GM15510 (cell line): ENCODE results near the gene PRSS21.

Experiments
- POLR2A ChIP-seq: IDR thresholded peaks from 3 replicates; pipeline ENCODE4 v1.6.1; 2011; ENCODE audit warnings: borderline replicate concordance; ENCODE audit not compliant: insufficient read length; ENCODE audit errors: extremely low read depth

Gene PRSS21

DNA sequence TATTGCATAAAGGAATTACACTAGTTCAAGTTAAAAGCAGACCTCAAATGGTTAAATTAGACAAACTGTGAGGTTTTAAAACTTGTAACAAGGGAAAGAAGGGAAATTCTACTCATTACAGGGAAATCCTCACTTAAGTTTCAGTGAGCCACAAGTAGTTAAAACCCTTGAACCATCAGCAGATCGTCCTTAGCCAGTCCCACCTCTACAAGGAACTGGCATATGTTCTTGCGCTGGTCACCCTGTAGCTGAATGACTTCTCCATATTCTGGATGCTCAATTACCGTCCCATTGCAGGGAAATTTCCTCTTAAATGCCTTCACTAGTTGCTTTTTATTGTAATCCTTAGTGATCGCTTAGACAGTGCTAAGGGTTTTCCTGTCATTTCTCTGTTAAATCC lies 5.5 kb downstream of the PRSS21 start:
- no peak for TF ChIP-seq POLR2A

DNA sequence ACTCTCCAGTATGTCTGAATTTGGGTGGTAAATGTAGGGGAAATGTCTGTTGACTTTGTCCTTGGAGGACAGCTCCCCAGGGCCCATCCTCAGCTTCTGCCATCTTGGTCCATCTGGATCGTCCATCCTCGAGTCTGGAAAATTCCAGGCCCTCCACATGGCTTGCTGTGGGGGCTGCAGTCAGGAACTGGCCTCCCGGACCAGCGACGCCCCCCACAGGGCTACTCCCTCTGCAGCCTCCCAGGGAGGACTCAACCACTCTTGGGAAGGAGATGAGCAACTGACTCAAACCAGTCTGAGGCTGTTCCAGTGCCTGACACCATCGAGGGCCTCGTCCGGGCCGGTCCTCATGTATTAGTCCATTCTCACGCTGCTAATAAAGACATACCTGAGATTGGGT lies 7.6 kb downstream of the PRSS21 start:
- no peak for TF ChIP-seq POLR2A

DNA sequence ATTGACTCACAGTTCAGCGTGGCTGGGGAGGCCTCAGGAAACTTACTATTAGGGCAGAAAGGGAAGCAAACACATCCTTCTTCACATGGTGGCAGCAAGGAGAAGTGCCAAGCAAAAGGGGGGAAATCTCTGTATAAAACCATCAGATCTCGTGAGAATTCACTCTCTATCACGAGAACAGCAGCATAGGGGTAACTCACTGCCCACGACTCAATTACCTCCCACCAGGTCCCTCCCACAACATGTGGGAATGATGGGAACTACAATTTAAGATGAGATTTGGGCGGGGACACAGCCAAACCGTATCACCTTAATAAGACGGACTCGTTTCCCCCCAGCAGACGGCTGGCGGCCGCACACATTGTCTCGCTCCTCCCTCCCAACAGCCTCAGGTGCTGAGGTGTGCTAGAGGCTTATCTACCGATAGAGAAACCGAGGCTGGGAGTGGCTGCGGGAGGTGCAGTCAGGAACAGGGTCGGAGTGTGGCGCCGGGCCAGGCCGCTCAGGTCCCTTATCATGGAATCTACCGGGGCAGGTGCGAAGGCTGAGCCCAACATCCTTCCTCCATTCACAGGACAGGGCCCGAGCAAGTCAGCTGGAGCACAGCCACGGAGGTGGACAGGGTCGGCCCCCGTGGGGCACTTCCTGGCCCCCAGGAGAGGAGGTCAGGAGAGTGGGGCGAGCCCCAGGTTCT lies 8.2 kb downstream of the PRSS21 start:
- TF ChIP-seq POLR2A = no peak

DNA sequence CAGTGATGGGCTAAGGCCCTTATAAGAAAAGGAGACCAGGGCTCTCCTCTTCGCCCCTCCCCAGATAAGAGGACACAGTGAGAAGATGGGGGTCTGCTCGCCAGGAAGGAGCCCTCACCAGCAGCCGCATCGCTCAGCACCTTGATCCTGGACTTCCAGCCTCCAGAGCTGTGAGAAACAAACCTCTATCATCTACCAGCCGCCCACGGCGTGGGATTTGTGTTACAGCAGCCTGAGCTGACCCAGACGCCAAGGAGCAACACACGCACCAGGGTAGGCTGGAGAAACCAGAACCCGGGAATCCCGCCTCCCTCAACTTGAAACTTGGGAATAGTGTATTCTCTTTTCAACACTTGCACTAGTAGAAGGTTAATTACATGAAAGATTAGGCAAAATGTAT lies 8.9 kb downstream of the PRSS21 start:
- no peak for TF ChIP-seq POLR2A

DNA sequence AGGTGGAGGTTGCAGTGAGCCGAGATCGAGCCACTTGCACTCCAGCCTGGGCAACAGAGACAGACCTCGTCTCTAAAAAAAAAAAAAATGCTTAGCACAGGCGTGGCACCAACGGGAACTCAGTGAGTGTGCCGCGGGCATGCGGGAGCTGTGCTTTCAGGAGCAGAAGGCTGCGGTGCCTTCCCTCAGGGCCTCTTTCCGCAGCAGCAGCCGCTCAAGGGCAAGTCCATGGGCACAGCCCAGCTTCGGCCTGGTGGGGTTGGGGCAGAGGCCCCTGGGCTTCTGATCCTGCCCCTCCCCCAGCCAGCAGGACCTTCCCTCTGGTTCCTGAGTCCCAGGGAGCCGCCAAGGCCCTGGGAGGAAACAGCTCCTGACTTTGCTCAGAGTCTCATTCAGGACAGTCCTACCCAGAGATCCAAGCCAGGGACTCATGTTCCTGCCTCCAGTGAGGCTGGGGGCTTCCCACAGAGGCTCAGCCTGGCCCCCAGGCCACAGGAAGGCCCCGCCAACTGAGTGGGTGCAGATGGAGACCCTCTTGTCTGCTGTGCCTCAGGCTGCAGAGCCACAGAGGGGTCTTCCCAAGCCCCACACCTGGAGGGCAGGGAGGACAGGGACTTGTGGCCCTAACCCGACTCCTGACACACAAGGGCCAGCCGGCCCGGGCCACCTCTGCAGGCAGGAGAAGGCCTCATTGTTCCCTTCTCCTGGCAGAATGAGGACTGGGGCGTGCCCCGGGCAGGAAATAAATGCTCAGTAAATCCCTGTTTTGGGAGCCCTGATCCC lies 9.7 kb downstream of the PRSS21 start:
- TF ChIP-seq POLR2A = no peak

DNA sequence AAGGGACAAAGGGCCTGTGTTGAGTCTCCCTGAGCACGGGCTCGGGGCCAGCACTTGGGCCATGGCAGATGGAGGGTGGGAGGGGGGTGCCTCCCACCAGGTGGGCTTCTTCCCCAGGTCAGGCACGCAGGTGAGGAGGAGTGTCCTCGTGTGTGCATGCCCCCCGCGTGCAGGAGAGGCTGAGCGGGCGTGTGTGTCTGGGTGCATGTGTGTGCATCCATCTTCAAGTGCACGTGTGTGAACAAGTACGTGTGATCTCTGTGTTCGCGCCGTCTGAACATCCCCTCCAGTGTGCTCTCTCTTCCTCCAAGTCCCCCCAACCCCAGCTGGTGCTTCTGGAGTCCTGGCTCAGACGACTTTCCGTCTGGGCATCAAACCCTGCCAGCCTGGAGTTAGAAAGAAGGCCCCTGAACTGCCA lies 10.3 kb downstream of the PRSS21 start:
- TF ChIP-seq POLR2A = no peak

DNA sequence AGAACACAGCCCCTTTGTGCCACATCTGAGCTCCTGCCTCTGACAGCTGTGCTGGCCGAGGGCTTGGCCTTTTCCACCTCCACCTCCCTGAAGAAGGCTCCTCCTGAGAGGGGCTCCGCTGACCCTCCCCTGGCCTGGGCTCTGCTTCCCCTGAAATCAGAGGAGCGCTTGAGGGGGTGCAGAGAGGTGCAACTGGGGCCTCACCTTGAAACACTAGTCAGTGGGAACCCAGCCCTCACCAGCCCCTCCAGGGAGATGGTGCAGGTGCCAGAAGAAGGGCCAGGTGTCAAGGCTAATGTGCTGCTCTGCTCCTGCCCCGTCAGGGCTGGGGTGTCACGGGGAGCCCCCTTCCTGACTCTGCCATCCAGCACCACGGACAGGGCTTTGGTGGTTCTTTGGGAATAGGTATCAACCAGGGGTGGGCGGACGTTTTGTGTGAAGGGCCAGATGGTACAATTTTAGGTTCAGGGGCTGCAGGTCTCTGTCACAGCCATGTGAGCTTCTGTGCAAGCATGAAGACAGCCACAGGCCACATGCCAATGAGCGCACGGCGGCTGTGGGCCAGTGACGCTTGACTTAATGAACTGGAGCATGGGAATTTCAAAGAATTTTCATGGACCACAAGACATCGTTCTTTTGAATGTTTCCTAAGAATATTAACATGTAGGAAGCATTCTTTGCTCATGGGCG lies 10.9 kb downstream of the PRSS21 start:
- TF ChIP-seq POLR2A = no peak

DNA sequence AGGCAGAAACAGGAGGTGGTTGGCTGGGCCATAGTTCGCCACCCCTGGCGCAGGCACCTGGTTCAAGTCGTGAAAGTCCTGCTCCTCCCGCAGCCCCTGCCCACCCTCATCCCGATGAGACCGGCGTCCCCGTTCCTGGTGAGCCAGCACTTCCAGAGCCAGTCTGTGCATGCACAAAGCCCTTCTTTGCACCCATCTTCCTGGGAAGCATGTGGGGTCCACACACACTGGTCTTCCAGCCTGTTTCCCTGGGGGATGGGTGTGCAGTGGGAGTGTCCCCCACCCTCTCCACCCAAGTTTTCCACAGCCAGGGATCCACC lies 11.4 kb downstream of the PRSS21 start:
- no peak for TF ChIP-seq POLR2A

DNA sequence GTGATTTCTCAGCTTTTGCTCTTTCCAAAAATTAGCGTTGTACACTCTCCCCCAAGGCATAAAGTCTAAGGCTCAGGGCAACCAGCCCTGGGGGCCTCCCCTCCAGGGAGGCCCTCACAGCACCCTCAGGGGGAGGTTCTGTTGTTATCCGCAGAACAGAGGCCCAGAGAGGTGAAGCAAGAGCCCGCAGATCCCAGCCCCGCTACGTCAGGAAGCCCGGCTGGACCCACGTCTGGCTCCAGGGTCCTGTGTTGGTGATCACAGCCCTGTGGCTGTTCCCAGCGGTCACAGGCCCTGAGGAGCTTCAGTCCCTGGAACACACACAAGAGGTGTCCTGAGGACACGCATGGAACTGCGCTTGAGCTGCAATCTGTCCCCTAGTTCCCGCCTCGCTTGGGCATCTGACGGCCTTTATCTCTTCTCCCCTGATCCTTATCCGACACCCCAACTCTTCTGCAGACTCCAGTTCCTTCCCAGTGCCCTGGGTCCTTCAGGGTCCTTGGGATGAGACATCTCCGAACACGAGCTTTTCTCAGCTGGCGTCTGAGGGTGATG lies 11.9 kb downstream of the PRSS21 start:
- TF ChIP-seq POLR2A = no peak

DNA sequence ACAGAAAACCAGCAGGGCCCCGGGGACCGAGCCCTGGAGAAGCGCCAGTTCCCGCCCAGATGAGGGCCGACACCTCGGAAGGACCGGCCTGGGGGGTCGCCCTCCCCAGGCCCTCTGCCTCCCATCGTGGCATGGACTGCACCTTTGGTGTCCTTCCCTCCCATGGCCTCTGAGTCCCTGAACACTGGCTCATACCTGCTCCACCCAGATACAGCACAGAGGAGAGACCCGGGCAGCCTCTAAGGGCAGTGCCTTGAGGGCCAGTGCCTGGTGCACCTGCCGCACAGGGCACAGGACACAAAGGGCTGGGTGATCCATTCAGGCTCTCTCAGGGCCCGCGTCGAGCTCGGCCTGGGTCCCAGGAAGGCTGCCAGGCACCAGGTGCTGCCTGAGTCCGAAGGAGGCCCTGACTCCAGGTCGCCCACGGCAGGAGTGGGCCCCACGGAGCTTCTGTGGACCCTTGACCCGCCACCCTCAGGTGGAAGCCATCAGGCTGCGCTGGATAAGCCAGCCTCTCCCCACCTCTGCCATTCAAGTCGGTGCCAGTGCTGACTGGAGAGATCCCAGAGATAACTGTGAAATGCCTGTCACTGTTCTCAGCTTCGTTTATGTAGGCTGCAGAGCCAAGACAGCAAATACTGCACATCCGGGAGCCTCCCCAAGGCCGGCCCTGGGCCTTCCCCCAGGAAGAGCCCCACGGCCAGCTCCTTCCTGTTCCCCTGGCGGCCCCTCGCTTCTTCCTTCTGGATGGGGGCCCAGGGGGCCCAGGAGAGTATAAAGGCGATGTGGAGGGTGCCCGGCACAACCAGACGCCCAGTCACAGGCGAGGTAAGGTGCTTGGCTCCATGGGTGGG lies 12.7 kb downstream of the PRSS21 start, which contains the start of gene ZG16B:
Gene ZG16B (plus strand): TSS at position 803 of the 854 bp plus-strand sequence. CDS start 139 bp downstream, outside the sequence.
- TF ChIP-seq POLR2A = no peak

DNA sequence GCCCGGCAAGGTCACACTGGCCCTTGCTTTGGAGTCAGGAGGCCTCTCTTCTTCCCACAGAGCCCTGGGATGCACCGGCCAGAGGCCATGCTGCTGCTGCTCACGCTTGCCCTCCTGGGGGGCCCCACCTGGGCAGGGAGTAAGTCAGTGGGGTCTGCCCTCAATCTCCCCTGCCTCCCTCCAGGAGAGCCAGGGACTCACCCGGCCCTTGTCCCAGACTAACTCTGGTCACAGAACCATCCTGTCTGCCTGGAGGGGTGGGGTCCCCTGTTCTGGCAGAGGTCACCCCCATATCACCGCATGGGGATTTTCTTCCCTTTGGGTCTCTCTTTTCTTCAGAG lies 13.3 kb downstream of the PRSS21 start:
- TF ChIP-seq POLR2A = no peak

DNA sequence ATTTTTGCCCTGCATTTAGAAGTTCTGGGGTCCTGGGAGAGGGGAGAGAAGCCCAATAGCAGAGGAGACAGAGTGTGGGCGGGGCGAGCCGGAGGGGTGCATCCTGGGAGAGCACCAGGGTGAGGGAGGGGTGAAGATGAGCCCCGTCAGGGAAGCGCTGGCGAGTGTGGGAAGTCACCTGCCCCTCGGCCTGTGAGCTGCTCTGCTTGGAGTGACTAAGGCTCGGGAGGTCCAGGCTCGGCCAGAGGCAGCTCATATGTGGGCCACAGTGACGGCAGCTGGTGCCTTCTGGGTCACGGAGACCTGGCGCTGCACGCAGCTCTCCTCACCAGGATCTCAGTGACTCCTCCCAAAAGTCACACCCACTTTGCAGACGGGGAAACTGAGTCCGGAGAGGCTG lies 14.2 kb downstream of the PRSS21 start:
- no peak for TF ChIP-seq POLR2A

DNA sequence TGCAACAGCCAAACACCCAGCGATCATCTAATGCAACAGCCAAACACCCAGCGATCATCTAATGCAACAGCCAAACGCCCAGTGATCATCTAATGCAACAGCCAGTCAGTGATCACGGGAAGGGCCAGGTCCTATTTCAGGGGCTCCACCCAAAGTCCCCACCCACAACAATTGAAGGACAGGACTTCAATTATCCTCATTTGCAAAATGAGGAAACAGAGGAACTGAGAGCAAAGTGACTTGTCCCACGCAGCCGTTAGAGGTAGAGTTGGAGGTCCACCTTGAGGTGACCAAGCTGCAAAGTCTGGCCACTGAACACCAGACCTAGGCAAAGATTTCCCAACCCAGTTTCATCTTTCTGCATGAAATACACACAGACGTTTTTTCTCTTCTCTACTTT lies 16.7 kb downstream of the PRSS21 start:
- no peak for TF ChIP-seq POLR2A

DNA sequence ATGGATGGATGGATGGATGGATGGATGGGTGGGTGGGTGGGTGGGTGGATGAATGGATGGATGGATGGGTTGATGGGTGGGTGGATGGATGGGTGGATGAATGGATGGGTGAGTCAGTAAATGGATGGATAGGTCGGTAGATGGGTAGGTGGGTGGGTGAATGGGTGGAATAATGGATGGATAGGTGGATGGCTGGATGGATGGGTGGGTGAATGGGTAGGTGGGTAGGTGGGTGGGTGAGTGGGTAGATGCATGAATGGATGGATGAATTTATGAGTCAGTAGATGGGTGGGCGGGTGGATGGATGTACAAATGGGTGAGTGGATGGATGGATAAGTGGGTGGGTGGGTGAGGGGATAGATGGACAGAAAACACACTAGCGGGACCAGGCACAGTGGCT lies 17.9 kb downstream of the PRSS21 start:
- TF ChIP-seq POLR2A = no peak
